Activated CD8-positive, alpha-beta T cell treated with anti-CD3 and anti-CD28 coated beads for 36 hours (primary cell): ENCODE data around the gene CLSTN3. TPM values are rescaled to one million over a fixed set of nuclear protein-coding genes. Genes with fewer than 3 reads are reported as not detected.
A peak's percentile ranks its signal among the peaks of the same experiment; 100 is the strongest.

Experiments used
- ATAC-seq: fragments of 200-7000 bp; cut with Tn5 transposase; one replicate; pipeline ENCODE4 v1.10.0; 2021; ENCODE audit warnings: mild to moderate bottlenecking, moderate library complexity
- CTCF ChIA-PET: fragments of 350-600 bp; sonication (Branson Sonifier 250); formaldehyde crosslinking; loops from one replicate; lab custom pipeline; 2021; ENCODE audit warnings: antibody characterized with exemption; lab: Charles Lee
- POLR2A ChIA-PET: fragments of 350-600 bp; sonication (Branson Sonifier 250); formaldehyde crosslinking; loops from one replicate; lab custom pipeline; 2021; ENCODE audit warnings: antibody characterized with exemption; lab: Charles Lee
- DNase-seq: peaks from one replicate; pipeline ENCODE4 v3.0.0-alpha.2; 2020
- H3K27ac Mint-ChIP-seq: one replicate; pipeline ENCODE4 v1.8.0; 2021; ENCODE audit warnings: mild to moderate bottlenecking, mixed read lengths
- H3K27me3 Mint-ChIP-seq: one replicate; pipeline ENCODE4 v1.8.0; 2021; ENCODE audit warnings: mixed read lengths
- H3K36me3 Mint-ChIP-seq: one replicate; pipeline ENCODE4 v1.8.0; 2021; ENCODE audit warnings: low read depth, mixed read lengths
- H3K4me1 Mint-ChIP-seq: one replicate; pipeline ENCODE4 v1.8.0; 2021; ENCODE audit warnings: low read depth, mixed read lengths
- H3K4me3 Mint-ChIP-seq: one replicate; pipeline ENCODE4 v1.8.0; 2021; ENCODE audit warnings: mild to moderate bottlenecking, moderate library complexity, mixed read lengths
- H3K9me3 Mint-ChIP-seq: one replicate; pipeline ENCODE4 v1.8.0; 2021; ENCODE audit warnings: mixed read lengths
- CTCF ChIP-seq: fragments of 200-600 bp; IDR thresholded peaks from one replicate; pipeline ENCODE4 v1.8.0; 2022; ENCODE audit warnings: antibody characterized with exemption, mild to moderate bottlenecking
- intact Hi-C: fragments of 100-400 bp; cut with micrococcal nuclease; formaldehyde crosslinking; loops from one replicate; pipeline ENCODE4 v1.10.0; 2022
- total RNA-seq, 2 experiments: library from RNA; stranded (reverse); gene quantifications; one replicate each; pipeline ENCODE4 v1.2.3, GENCODE V29; 2021

The CLSTN3 gene
- total RNA-seq, 2 experiments from 2014 or later = 29.0 to 30.8 TPM

GRCh38 chr12:7109572-7109920 is 20.6 kb upstream of the CLSTN3 start:
- intact Hi-C loops = loop anchor here (10.0 kb wide), 1 partner anchor 165 kb away; the partner anchor contains the start of genes C12orf57 and RNU7-1
- POLR2A ChIA-PET = interaction anchor here (0.7 to 3.8 kb wide), 7 partner anchors 12 to 237 kb away, joined by 3 to 36 read pairs (median 3); partner anchors contain the start of genes C12orf57, RNU7-1 and SPSB2
- no peak for TF ChIP-seq CTCF
- peak overlapping the region; percentile 93 for H3K27ac Mint-ChIP-seq
- H3K4me3 Mint-ChIP-seq = peak overlapping the region; percentile 88
- no peak for DNase-seq
- H3K4me1 Mint-ChIP-seq = peaks cover 36% of the 10 kb centered on the region
- ATAC-seq = no peak
- H3K9me3 Mint-ChIP-seq = peaks cover 14% of the 10 kb centered on the region
- peaks cover 30% of the 10 kb centered on the region for H3K36me3 Mint-ChIP-seq
- CTCF ChIA-PET = interaction anchor here (0.7 to 3.7 kb wide), 18 partner anchors 8 to 357 kb away, joined by 3 to 32 read pairs (median 4); partner anchors contain the start of genes C12orf57, LPCAT3, MLF2 and RNU7-1
- H3K27me3 Mint-ChIP-seq = no peaks in the 10 kb centered on the region

GRCh38 chr12:7110661-7111060 is 19.5 kb upstream of the CLSTN3 start:
- DNase-seq (no peak), ATAC-seq (no peak)
- Mint-ChIP-seq H3K27me3 (no peaks in the 10 kb centered on the region), H3K27ac (no peak overlapping the region), H3K36me3 (peaks cover 25% of the 10 kb centered on the region), H3K9me3 (peaks cover 11% of the 10 kb centered on the region), H3K4me1 (peaks cover 30% of the 10 kb centered on the region), H3K4me3 (no peak overlapping the region)
- POLR2A ChIA-PET = interaction anchor here (0.9 to 1.7 kb wide), 3 partner anchors 13 to 167 kb away, joined by 3 to 9 read pairs (median 3); partner anchors contain the start of genes C12orf57 and RNU7-1
- intact Hi-C loops = no loop called here
- no peak for TF ChIP-seq CTCF
- CTCF ChIA-PET = interaction anchor here (0.9 to 4.0 kb wide), 9 partner anchors 9 to 237 kb away, joined by 3 to 21 read pairs (median 5); partner anchors contain the start of genes C12orf57, LPCAT3, RNU7-1 and SPSB2

GRCh38 chr12:7112041-7112440 is 18.1 kb upstream of the CLSTN3 start:
- Mint-ChIP-seq H3K27ac (no peak overlapping the region), H3K4me1 (peaks cover 19% of the 10 kb centered on the region), H3K4me3 (no peak overlapping the region), H3K9me3 (no peaks in the 10 kb centered on the region), H3K36me3 (peaks cover 15% of the 10 kb centered on the region), H3K27me3 (no peaks in the 10 kb centered on the region)
- POLR2A ChIA-PET = interaction anchor here (1.1 to 1.7 kb wide), 2 partner anchors 144 to 168 kb away, joined by 3 to 9 read pairs; partner anchors contain the start of genes C12orf57 and RNU7-1
- TF ChIP-seq CTCF = no peak
- ATAC-seq = no peak
- CTCF ChIA-PET = interaction anchor here (0.8 to 4.0 kb wide), 26 partner anchors 7 to 243 kb away, joined by 3 to 24 read pairs (median 6); partner anchors contain the start of genes C12orf57, PEX5, RNU7-1 and SPSB2
- intact Hi-C loops = no loop called here
- DNase-seq = no peak

- Mint-ChIP-seq H3K36me3 (peaks cover 20% of the 10 kb centered on the region), H3K27me3 (no peaks in the 10 kb centered on the region), H3K4me1 (peaks cover 14% of the 10 kb centered on the region), H3K27ac (no peak overlapping the region), H3K9me3 (no peaks in the 10 kb centered on the region), H3K4me3 (no peak overlapping the region)
- intact Hi-C loops = no loop called here
- POLR2A ChIA-PET = interaction anchor here (1.3 to 1.5 kb wide), 2 partner anchors 136 to 170 kb away, joined by 3 to 13 read pairs; partner anchors contain the start of genes C12orf57 and RNU7-1
- peak; percentile 51 for DNase-seq
- TF ChIP-seq CTCF = peak; percentile 83
- ATAC-seq = peak; percentile 35
- CTCF ChIA-PET = interaction anchor here (0.6 to 4.0 kb wide), 46 partner anchors 9 to 244 kb away, joined by 3 to 24 read pairs (median 4); partner anchors contain the start of genes C12orf57, CLSTN3, LPCAT3 and PEX5
Measured at GRCh38 chr12:7113389-7113871, 16.7 kb upstream of the CLSTN3 start.

- Mint-ChIP-seq H3K27me3 (no peaks in the 10 kb centered on the region), H3K9me3 (no peaks in the 10 kb centered on the region), H3K27ac (no peak overlapping the region), H3K4me3 (no peak overlapping the region), H3K36me3 (peaks cover 20% of the 10 kb centered on the region), H3K4me1 (peaks cover 14% of the 10 kb centered on the region)
- no peak for ATAC-seq
- CTCF ChIA-PET = interaction anchor here (1.0 to 4.0 kb wide), 20 partner anchors 9 to 169 kb away, joined by 3 to 24 read pairs (median 6); partner anchors contain the start of genes C12orf57, CLSTN3, PEX5 and RNU7-1
- TF ChIP-seq CTCF = no peak
- POLR2A ChIA-PET = interaction anchor here (1.3 to 1.5 kb wide), 2 partner anchors 137 to 170 kb away, joined by 3 to 13 read pairs; partner anchors contain the start of genes C12orf57 and RNU7-1
- intact Hi-C loops = no loop called here
- no peak for DNase-seq
Measured at GRCh38 chr12:7114008-7114407, 16.2 kb upstream of the CLSTN3 start.
